SK-MEL-5 (cell line): ENCODE measurements around the gene HES6. TPM values are rescaled to one million over a fixed set of nuclear protein-coding genes. Genes with fewer than 3 reads are reported as not detected.

Experiments used
- DNase-seq: peaks from one replicate; pipeline ENCODE4 v3.0.0-alpha.2; 2016; ENCODE audit warnings: low read depth, low spot score
- in situ Hi-C: cut with HindIII; loops from 2 replicates; pipeline ENCODE4 v1.10.0; 2016; ENCODE audit warnings: low sequenced_read_pairs, high pct_unique_total_duplicates, low pct_unique_long_range_greater_than_20kb
- total RNA-seq: library from RNA; depleted of rRNA; stranded (reverse); fragments of >200 nt; shearing (Covaris generic); gene quantifications from 2 replicates; pipeline ENCODE4 v1.2.3, GENCODE V29; 2014

Gene HES6
- total RNA-seq, 1 experiment from 2014 or later = 191 TPM

- in situ Hi-C loops = no loop called here
- peak; percentile 35 for DNase-seq
Observed at GRCh38 chr2:238242731-238243495, 3.1 kb upstream of the HES6 start.

GRCh38 chr2:238241970-238242369 is 2.1 kb upstream of the HES6 start:
- in situ Hi-C loops = no loop called here
- DNase-seq = no peak

- DNase-seq = no peak
- in situ Hi-C loops = no loop called here
Observed at GRCh38 chr2:238240757-238241711, 1.2 kb upstream of the HES6 start.

- no peak for DNase-seq
- in situ Hi-C loops = no loop called here
Observed at GRCh38 chr2:238239543-238239862, 335 bp downstream of the HES6 start.

GRCh38 chr2:238238766-238239542 is 884 bp downstream of the HES6 start:
- in situ Hi-C loops = no loop called here
- peak; percentile 40 for DNase-seq

- DNase-seq = no peak
- in situ Hi-C loops = no loop called here
Observed at GRCh38 chr2:238238311-238238765, 1.5 kb downstream of the HES6 start.

- no peak for DNase-seq
Observed at GRCh38 chr2:238237431-238238135, 2.3 kb downstream of the HES6 start.

GRCh38 chr2:238236571-238236970 is 3.3 kb downstream of the HES6 start:
- in situ Hi-C loops = no loop called here
- no peak for DNase-seq

More at GRCh38 chr2:238237431-238238135, 2.3 kb downstream of the HES6 start:
- in situ Hi-C loops = no loop called here

- no peak for DNase-seq
- in situ Hi-C loops = no loop called here
Observed at GRCh38 chr2:238235856-238236255, 4.0 kb downstream of the HES6 start.

GRCh38 chr2:238235331-238235732 is 4.5 kb downstream of the HES6 start:
- peak; percentile 62 for DNase-seq
- in situ Hi-C loops = no loop called here

GRCh38 chr2:238233625-238234024 is 6.2 kb downstream of the HES6 start:
- no peak for DNase-seq
- in situ Hi-C loops = no loop called here

GRCh38 chr2:238231809-238232208 is 8.0 kb downstream of the HES6 start:
- in situ Hi-C loops = no loop called here
- no peak for DNase-seq

- no peak for DNase-seq
- in situ Hi-C loops = no loop called here
Observed at GRCh38 chr2:238231251-238231793, 8.5 kb downstream of the HES6 start.

- DNase-seq = no peak
- in situ Hi-C loops = no loop called here
Observed at GRCh38 chr2:238230699-238231098, 9.1 kb downstream of the HES6 start.

- in situ Hi-C loops = no loop called here
- DNase-seq = peak; percentile 15
Observed at GRCh38 chr2:238228700-238229099, 11.1 kb downstream of the HES6 start.

GRCh38 chr2:238227587-238228032 is 12.2 kb downstream of the HES6 start:
- in situ Hi-C loops = no loop called here
- no peak for DNase-seq
